GM12878 (cell line): Measurements from ENCODE around the gene CFAP58. TPM values are rescaled to one million over a fixed set of nuclear protein-coding genes. Genes with fewer than 3 reads are reported as not detected.

ENCODE experiments used
- ATAC-seq: fragments of 200-7000 bp; cut with Tn5 transposase; 3 replicates; pipeline ENCODE4 v1.9.1; 2020; ENCODE audit warnings: mild to moderate bottlenecking, moderate library complexity
- BruUV-seq: library from RNA; stranded (reverse); fragments of 400-500 nt; replicated peaks from 2 replicates; lab custom pipeline; 2021; lab: Mats Ljungman, UMichigan
- CTCF ChIA-PET: fragments of 300-600 bp; sonication (Branson Sonifier 250); formaldehyde crosslinking; extraction: SDS; loops from one replicate; lab custom pipeline; 2021; ENCODE audit warnings: inconsistent platforms; lab: Yijun Ruan, JAX
- POLR2A ChIA-PET: fragments of 350-600 bp; formaldehyde crosslinking; extraction: SDS; loops from one replicate; lab custom pipeline; 2021; ENCODE audit warnings: inconsistent platforms; lab: Charles Lee
- RAD21 ChIA-PET: fragments of 300-600 bp; sonication (Branson Sonifier 250); formaldehyde crosslinking; loops from one replicate; lab custom pipeline; 2023; ENCODE audit warnings: antibody characterized with exemption; ENCODE audit not compliant: unreplicated experiment; lab: Charles Lee
- SMC1A ChIA-PET: fragments of 300-600 bp; sonication (Branson Sonifier 250); formaldehyde crosslinking; loops from one replicate; lab custom pipeline; 2023; ENCODE audit not compliant: unreplicated experiment, uncharacterized antibody; lab: Charles Lee
- DNase-seq: peaks from one replicate; pipeline ENCODE4 v3.0.0-alpha.2; 2011; ENCODE audit warnings: low read depth, low spot score
- FAIRE-seq: peaks from 3 replicates; lab custom pipeline; 2011; peaks lifted over from hg19 to GRCh38; lab: Jason Lieb, UNC
- H2AFZ ChIP-seq: 2 replicates; pipeline ENCODE4 v1.6.0; 2011; ENCODE audit warnings: low read depth, low read length, control low read depth; ENCODE audit not compliant: control insufficient read depth
- H3K27ac ChIP-seq: 2 replicates; pipeline ENCODE4 v1.5.1; 2011; ENCODE audit warnings: control low read depth; ENCODE audit not compliant: control insufficient read depth, insufficient read depth
- H3K27me3 ChIP-seq, 2 experiments: replicated peaks in 1 of 2; 2 replicates each; pipeline versions ENCODE4 v1.6.0 to v1.6.1; 2011; ENCODE audit warnings: low read length in 1 of 2; ENCODE audit not compliant: control insufficient read depth in 2 of 2, insufficient read depth in 2 of 2
- H3K36me3 ChIP-seq, 2 experiments: 2 replicates each; pipeline ENCODE4 v1.5.1; 2011; ENCODE audit warnings: low read length in 1 of 2; ENCODE audit not compliant: control insufficient read depth in 2 of 2, insufficient read depth in 2 of 2
- H3K4me1 ChIP-seq: 2 replicates; pipeline ENCODE4 v1.6.1; 2011; ENCODE audit warnings: mild to moderate bottlenecking, low read length, moderate library complexity, mixed read lengths; ENCODE audit not compliant: control insufficient read depth, insufficient read depth
- H3K4me2 ChIP-seq: 2 replicates; pipeline ENCODE4 v1.6.0; 2011; ENCODE audit warnings: control low read depth; ENCODE audit not compliant: control insufficient read depth, insufficient read depth
- H3K4me3 ChIP-seq: fragments of 200-600 bp; sonication (generic); 2 replicates; pipeline ENCODE4 v1.5.1; 2016
- H3K79me2 ChIP-seq: 2 replicates; pipeline ENCODE4 v1.6.0; 2011; ENCODE audit warnings: low read length; ENCODE audit not compliant: control insufficient read depth, insufficient read depth
- H3K9ac ChIP-seq: 2 replicates; pipeline ENCODE4 v1.8.0; 2011; ENCODE audit warnings: low read length, control low read depth, mixed read lengths; ENCODE audit not compliant: control insufficient read depth, insufficient read depth
- H3K9me3 ChIP-seq: replicated peaks from 3 replicates; pipeline ENCODE4 v1.5.1; 2011; ENCODE audit warnings: mild to moderate bottlenecking, low read length; ENCODE audit not compliant: control insufficient read depth, insufficient read depth
- H4K20me1 ChIP-seq: 2 replicates; pipeline ENCODE4 v1.6.0; 2011; ENCODE audit not compliant: control insufficient read depth, insufficient read depth
- E2F8 ChIP-seq: fragments of 450-650 bp; IDR thresholded peaks from 2 replicates; pipeline ENCODE4 v1.6.1; 2018; ENCODE audit warnings: mild to moderate bottlenecking, low read depth, moderate library complexity; ENCODE audit not compliant: partially characterized antibody
- EP300 ChIP-seq, 2 experiments: fragments of 150-350 bp in 1 of 2; IDR thresholded peaks; 2 replicates each; pipeline ENCODE4 v1.6.1; 2011 to 2012; ENCODE audit warnings: low read depth in 2 of 2, low read length in 2 of 2, borderline replicate concordance in 1 of 2, improper control_type of control experiment in 1 of 2, inconsistent platforms in 1 of 2; ENCODE audit not compliant: control insufficient read depth in 1 of 2
- GATAD2B ChIP-seq: fragments of 450-650 bp; conservative IDR thresholded peaks from 2 replicates; pipeline ENCODE4 v1.6.1; 2017; ENCODE audit warnings: low read depth, mild to moderate bottlenecking, moderate library complexity
- HSF1 ChIP-seq: fragments of 150-350 bp; IDR thresholded peaks from 2 replicates; pipeline ENCODE4 v1.6.1; 2014; ENCODE audit warnings: mild to moderate bottlenecking, low read depth, low read length
- NKRF ChIP-seq: fragments of 450-650 bp; conservative IDR thresholded peaks from 2 replicates; pipeline ENCODE4 v1.6.1; 2017; ENCODE audit warnings: mild to moderate bottlenecking, moderate library complexity
- NR2C1 ChIP-seq: fragments of 450-650 bp; IDR thresholded peaks from 2 replicates; pipeline ENCODE4 v1.6.1; 2017; ENCODE audit warnings: antibody characterized with exemption, mild to moderate bottlenecking, moderate library complexity
- NR2F1 ChIP-seq: fragments of 450-650 bp; conservative IDR thresholded peaks from 2 replicates; pipeline ENCODE4 v1.6.1; 2017; ENCODE audit warnings: mild to moderate bottlenecking
- RELA ChIP-seq: fragments of 450-650 bp; IDR thresholded peaks from 2 replicates; pipeline ENCODE4 v1.8.0; 2014; ENCODE audit warnings: borderline replicate concordance; ENCODE audit not compliant: partially characterized antibody
- SIN3A ChIP-seq: IDR thresholded peaks from 2 replicates; pipeline ENCODE4 v1.6.1; 2012; ENCODE audit warnings: low read depth, low read length, improper control_type of control experiment
- SIX5 ChIP-seq: IDR thresholded peaks from 2 replicates; pipeline ENCODE4 v1.6.1; 2011; ENCODE audit warnings: mild to moderate bottlenecking, low read depth, low read length, moderate library complexity; ENCODE audit not compliant: severe bottlenecking
- SREBF2 ChIP-seq: IDR thresholded peaks from 2 replicates; pipeline ENCODE4 v1.6.1; 2012; ENCODE audit warnings: mild to moderate bottlenecking, low read length
- ZBTB40 ChIP-seq: fragments of 450-650 bp; IDR thresholded peaks from 2 replicates; pipeline ENCODE4 v1.6.1; 2016; ENCODE audit warnings: mild to moderate bottlenecking, moderate library complexity, borderline replicate concordance
- ZZZ3 ChIP-seq: IDR thresholded peaks from 2 replicates; pipeline ENCODE4 v1.6.1; 2011; ENCODE audit warnings: low read depth; ENCODE audit not compliant: control insufficient read depth, insufficient read length
- WGBS: methylation state at CpG from one replicate; pipeline ENCODE4 v1.1.6; 2016; ENCODE audit warnings: low lambda C conversion rate; ENCODE audit not compliant: insufficient replicate concordance, insufficient coverage; ENCODE audit errors: missing lambda C conversion rate; 5-methylcytosine and 5-hydroxymethylcytosine counted together
- in situ Hi-C: fragments of 300-500 bp; cut with MboI; formaldehyde crosslinking; loops from 9 replicates; pipeline ENCODE4 v1.14.3; 2018; ENCODE audit warnings: mixed read lengths
- intact Hi-C: fragments of 100-400 bp; cut with micrococcal nuclease; formaldehyde crosslinking; loops from one replicate; pipeline ENCODE4 v1.14.2; 2022; ENCODE audit not compliant: unreplicated experiment
- polyA plus RNA-seq, 11 experiments: library from polyadenylated mRNA; depleted of rRNA in 4 of 11; unstranded in 6 of 11; stranded (reverse) in 5 of 11; fragments of >200 nt; fragmentation: Nextera tagmentation in 4 of 11; fragmentation: Illumina TruSeq in 1 of 11; extraction: Ambion mirVana in 4 of 11; extraction: Trizol in 1 of 11; gene quantifications; 1 replicate in 1 of 11; 2 replicates in 10 of 11; pipeline versions ENCODE4 v1.2.1 to v1.2.3, GENCODE V29; 2011 to 2016; ENCODE audit warnings: inconsistent platforms in 2 of 11, missing spikeins in 2 of 11, low read depth in 1 of 11
- total RNA-seq, 4 experiments: library from RNA; depleted of rRNA in 3 of 4; stranded (reverse); fragments of >200 nt in 3 of 4; fragmentation: Illumina TruSeq in 1 of 4; extraction: Trizol in 1 of 4; gene quantifications; 2 replicates each; pipeline versions ENCODE4 v1.2.1 to v1.2.3, GENCODE V29; 2013 to 2021

CFAP58 gene
- total and polyA plus RNA-seq, 10 of the 15 experiments (the other 5 are each of a cell fraction or from before 2014, with no cell fraction given): 0.03 to 0.35 (median 0.21) TPM

- Histone ChIP-seq H2AFZ (no peak overlapping the region), H3K79me2 (no peaks in the 10 kb centered on the region), H3K36me3 (no peaks in the 10 kb centered on the region), H3K27ac (no peak overlapping the region), H4K20me1 (no peaks in the 10 kb centered on the region), H3K27me3 (peaks cover 0 to 3% of the 10 kb centered on the region in 2 experiments; a peak in 2 of 4 replicates)
- no TSS peak for BruUV-seq
- POLR2A ChIA-PET: interaction anchor here (0.7 kb wide), 1 partner anchor 17 kb away, joined by 3 read pairs; no protein-coding TSS in a partner anchor
- WGBS: 8% methylated on average over 1 of the region's 1 CpG
- SMC1A ChIA-PET: no interaction called here
- ATAC-seq: no peak
- DNase-seq: no peak
- TF ChIP-seq EP300 (IDR thresholded peaks at IDR 0.05; ENCODE audit: borderline replicate concordance in 1 of 2, control insufficient read depth in 1 of 2, low read depth in 2 of 2, low read length in 2 of 2) (no peak), SREBF2 (no peak), E2F8 (no peak), NKRF (no peak), NR2C1 (no peak), HSF1 (no peak), ZZZ3 (no peak), GATAD2B (no peak), NR2F1 (no peak), RELA (no peak), SIX5 (no peak), ZBTB40 (no peak), SIN3A (no peak)
- TF ChIP-seq, all 136 proteins: peak for 0
- H3K4me1 ChIP-seq: no peaks in the 10 kb centered on the region
- intact Hi-C loops (no loop called here), in situ Hi-C loops (no loop called here)
- H3K9ac ChIP-seq: no peak overlapping the region
- H3K4me2 ChIP-seq: no peak overlapping the region
- RAD21 ChIA-PET: no interaction called here
- no peak for FAIRE-seq
- no peaks in the 10 kb centered on the region for H3K9me3 ChIP-seq
- CTCF ChIA-PET: no interaction called here
- no peak overlapping the region for H3K4me3 ChIP-seq
Observed at GRCh38 chr10:104445359-104445758, 91.7 kb downstream of the CFAP58 start.
